Transverse colon (tissue), 4 donors: Measurements from ENCODE around the gene ECT2L. TPM values are rescaled to one million over a fixed set of nuclear protein-coding genes. Genes with fewer than 3 reads are reported as not detected.
"Not testable (repeated sequence)": the region's sequence is repeated elsewhere in the genome, so short reads cannot be mapped to it uniquely, and the experiment has no call there.

ENCODE experiments used
- DNase-seq: peaks from one replicate; pipeline ENCODE4 v3.0.0-alpha.2; 2019
- H3K27ac ChIP-seq, 4 donors: fragments of 200-600 bp; sonication (generic); 2 replicates each; pipeline ENCODE4 v1.5.1; 2016 to 2018; ENCODE audit warnings: inconsistent platforms in 4 of 4
- H3K27me3 ChIP-seq: fragments of 200-600 bp; sonication (generic); 2 replicates; pipeline ENCODE4 v1.5.1; 2017; ENCODE audit warnings: inconsistent platforms
- H3K36me3 ChIP-seq, 4 donors: fragments of 200-600 bp; sonication (generic); 2 replicates each; pipeline ENCODE4 v1.5.1; 2017 to 2019; ENCODE audit warnings: inconsistent platforms in 4 of 4
- H3K4me1 ChIP-seq, 4 donors: fragments of 200-600 bp; sonication (generic); 2 replicates each; pipeline ENCODE4 v1.5.1; 2017 to 2020; ENCODE audit warnings: inconsistent platforms in 4 of 4
- H3K4me3 ChIP-seq, 4 donors: fragments of 200-600 bp; sonication (generic); 1 replicate in 1 of 4; 2 replicates in 3 of 4; pipeline versions ENCODE4 v1.5.1 to v1.6.1; 2017 to 2019; ENCODE audit warnings: inconsistent platforms in 4 of 4
- H3K9me3 ChIP-seq, 2 donors: fragments of 200-600 bp; sonication (generic); 2 replicates each; pipeline ENCODE4 v1.5.1; 2017 to 2019; ENCODE audit warnings: inconsistent platforms in 2 of 2
- CTCF ChIP-seq, 5 experiments: fragments of 200-600 bp in 3 of 5; fragments of 450-650 bp in 2 of 5; sonication (generic) in 3 of 5; IDR thresholded peaks; 1 replicate in 2 of 5; 2 replicates in 3 of 5; pipeline ENCODE4 v1.5.1; 2016 to 2017; ENCODE audit warnings: antibody characterized with exemption in 5 of 5, inconsistent platforms in 3 of 5, mild to moderate bottlenecking in 2 of 5, moderate library complexity in 1 of 5
- EP300 ChIP-seq: sonication (generic); formaldehyde crosslinking; IDR thresholded peaks from one replicate; pipeline ENCODE4 v1.6.1; 2017; ENCODE audit warnings: antibody characterized with exemption, low read depth
- POLR2A ChIP-seq: fragments of 450-650 bp; IDR thresholded peaks from one replicate; pipeline ENCODE4 v1.6.1; 2016; ENCODE audit warnings: antibody characterized with exemption, mild to moderate bottlenecking, moderate library complexity
- POLR2AphosphoS5 ChIP-seq, 3 donors: sonication (generic); formaldehyde crosslinking; IDR thresholded peaks; one replicate each; pipeline ENCODE4 v1.6.1; 2016; ENCODE audit warnings: antibody characterized with exemption in 3 of 3
- WGBS, 2 donors: methylation state at CpG; one replicate each; pipeline ENCODE4 v1.1.5; 2018; ENCODE audit warnings: low coverage in 1 of 2; 5-methylcytosine and 5-hydroxymethylcytosine counted together
- in situ Hi-C, 4 donors: fragments of 200-750 bp; cut with MboI; loops; one replicate each; pipeline versions ENCODE4 v1.15.0 to v1.15.1; 2017; ENCODE audit warnings: low sequenced_read_pairs in 3 of 4, low pct_ligation_motif_present in 1 of 4, low pct_unique_long_range_greater_than_20kb in 1 of 4
- intact Hi-C: fragments of 100-400 bp; cut with DNase I; formaldehyde crosslinking; loops from one replicate; pipeline ENCODE4 v1.15.1; 2023; ENCODE audit warnings: low total_unique reads
- total RNA-seq, 4 donors: library from RNA; depleted of rRNA; stranded (reverse); fragments of >200 nt; gene quantifications; one replicate each; pipeline ENCODE4 v1.1.0, GENCODE V29; 2016

The ECT2L gene
- total RNA-seq, 4 donors from 2014 or later: 0.16 TPM; not detected in 3

GRCh38 chr6:138931660-138932059 is 135.8 kb downstream of the ECT2L start:
- no peaks in the 10 kb centered on the region for H3K9me3 ChIP-seq
- H3K4me1 ChIP-seq: no peaks in the 10 kb centered on the region
- WGBS, 2 donors: 76 to 77% methylated on average over 1 of the region's 1 CpG
- no peak for TF ChIP-seq POLR2AphosphoS5 (IDR thresholded peaks at IDR 0.05)
- no peak for TF ChIP-seq POLR2A
- no peak overlapping the region for H3K4me3 ChIP-seq
- H3K27me3 ChIP-seq: no peaks in the 10 kb centered on the region
- in situ Hi-C loops: no loop called here
- H3K27ac ChIP-seq: no peak overlapping the region
- peaks cover 0 to 17% (median 6%) of the 10 kb centered on the region in 4 donors for H3K36me3 ChIP-seq
- no peak for DNase-seq
- intact Hi-C loops: no loop called here

GRCh38 chr6:138936873-138937272 is 141.0 kb downstream of the ECT2L start:
- H3K4me1 ChIP-seq, H3K27ac ChIP-seq, DNase-seq, H3K27me3 ChIP-seq, in situ Hi-C loops, H3K9me3 ChIP-seq, intact Hi-C loops, H3K4me3 ChIP-seq: not testable (repeated sequence)
- H3K36me3 ChIP-seq: peaks cover 0 to 23% (median 5%) of the 10 kb centered on the region in 4 donors
- 100% methylated on average over 1 of the region's 1 CpG for WGBS, 2 donors

DNA sequence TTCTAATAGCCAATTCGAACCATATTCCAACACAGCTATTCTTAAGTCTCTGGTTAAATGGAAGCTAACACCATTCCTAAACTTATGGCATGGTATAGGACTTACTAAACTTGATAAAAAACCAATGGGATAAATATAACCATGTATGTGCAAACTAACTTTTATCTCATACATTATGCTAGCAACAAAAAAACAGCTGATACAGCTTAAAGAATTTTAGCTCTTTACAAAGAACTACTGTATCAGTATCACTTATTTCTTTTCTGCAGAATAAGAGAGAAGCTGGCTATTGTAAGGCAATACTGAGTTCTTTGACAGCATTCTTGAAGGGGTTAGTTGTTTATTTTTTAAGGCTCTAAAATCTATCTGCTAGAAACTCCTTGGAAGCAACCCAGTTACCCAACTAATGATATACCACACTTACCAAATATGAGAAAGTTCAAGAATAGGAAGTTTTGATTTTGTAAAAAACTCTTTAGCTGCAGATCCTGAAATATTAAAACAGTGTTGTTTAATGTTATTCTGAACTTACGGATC is 147.3 kb downstream of the ECT2L start:
- Histone ChIP-seq H3K27ac (no peak overlapping the region), H3K4me3 (no peak overlapping the region), H3K4me1 (peaks cover 0 to 9% (median 4%) of the 10 kb centered on the region in 4 donors), H3K27me3 (no peaks in the 10 kb centered on the region), H3K36me3 (peaks cover 0 to 19% (median 0%) of the 10 kb centered on the region in 4 donors), H3K9me3 (no peaks in the 10 kb centered on the region)
- 92 to 98% methylated on average over 2 of the region's 2 CpGs for WGBS, 2 donors
- intact Hi-C loops (no loop called here), in situ Hi-C loops (no loop called here)
- TF ChIP-seq EP300 (no peak), POLR2AphosphoS5 (IDR thresholded peaks at IDR 0.05) (no peak), CTCF (IDR thresholded peaks at IDR 0.05) (no peak)
- DNase-seq: no peak

GRCh38 chr6:138944412-138944811 is 148.5 kb downstream of the ECT2L start:
- intact Hi-C loops (no loop called here), in situ Hi-C loops (no loop called here)
- TF ChIP-seq EP300: no peak
- no peak for TF ChIP-seq CTCF (IDR thresholded peaks at IDR 0.05)
- TF ChIP-seq POLR2A: no peak
- TF ChIP-seq POLR2AphosphoS5 (IDR thresholded peaks at IDR 0.05): no peak
- peaks cover 0 to 18% (median 4%) of the 10 kb centered on the region in 4 donors for H3K4me1 ChIP-seq
- no peak overlapping the region for H3K4me3 ChIP-seq
- H3K9me3 ChIP-seq: no peaks in the 10 kb centered on the region
- peaks cover 0 to 19% (median 0%) of the 10 kb centered on the region in 4 donors for H3K36me3 ChIP-seq
- H3K27ac ChIP-seq: no peak overlapping the region
- WGBS, 2 donors: 29 to 42% methylated on average over 1 of the region's 1 CpG
- H3K27me3 ChIP-seq: no peaks in the 10 kb centered on the region
- DNase-seq: no peak

- no peak for DNase-seq
- intact Hi-C loops (no loop called here), in situ Hi-C loops (no loop called here)
- WGBS, 2 donors: 94 to 96% methylated on average over 3 to 5 of the region's 5 CpGs
- H3K27me3 ChIP-seq: no peaks in the 10 kb centered on the region
- TF ChIP-seq POLR2A (no peak), CTCF (IDR thresholded peaks at IDR 0.05) (no peak), POLR2AphosphoS5 (IDR thresholded peaks at IDR 0.05) (no peak), EP300 (no peak)
- H3K4me1 ChIP-seq: peaks cover 0 to 20% (median 4%) of the 10 kb centered on the region in 4 donors
- H3K9me3 ChIP-seq: no peaks in the 10 kb centered on the region
- peaks cover 0 to 19% (median 0%) of the 10 kb centered on the region in 4 donors for H3K36me3 ChIP-seq
- no peak overlapping the region for H3K4me3 ChIP-seq
- H3K27ac ChIP-seq: no peak overlapping the region
Observed at GRCh38 chr6:138945354-138945753, 149.5 kb downstream of the ECT2L start.
